Upper lobe of left lung (tissue), 4 donors: ENCODE measurements around the gene PIGV.

Experiments
- CTCF ChIP-seq, 6 experiments: fragments of 450-650 bp in 4 of 6; fragments of 200-600 bp in 2 of 6; sonication (generic) in 2 of 6; IDR thresholded peaks; one replicate each; pipeline ENCODE4 v1.5.1; 2016 to 2019; ENCODE audit warnings: antibody characterized with exemption in 6 of 6
- EP300 ChIP-seq, 4 donors: sonication (generic); formaldehyde crosslinking; IDR thresholded peaks; one replicate each; pipeline ENCODE4 v1.5.1; 2017; ENCODE audit warnings: antibody characterized with exemption in 4 of 4, control low read depth in 2 of 4
- POLR2A ChIP-seq, 4 donors: fragments of 450-650 bp; IDR thresholded peaks; one replicate each; pipeline ENCODE4 v1.5.1; 2016 to 2017; ENCODE audit warnings: antibody characterized with exemption in 4 of 4, mild to moderate bottlenecking in 2 of 4
- POLR2AphosphoS5 ChIP-seq, 2 donors: sonication (generic); formaldehyde crosslinking; IDR thresholded peaks; one replicate each; pipeline ENCODE4 v1.5.1; 2017; ENCODE audit warnings: antibody characterized with exemption in 2 of 2

GRCh38 chr1:26814893-26815292, 27.1 kb downstream of the PIGV start:
- no peak for TF ChIP-seq CTCF (IDR thresholded peaks at IDR 0.05)
- TF ChIP-seq POLR2A (IDR thresholded peaks at IDR 0.05): no peak
- no peak for TF ChIP-seq EP300 (IDR thresholded peaks at IDR 0.05)
- no peak for TF ChIP-seq POLR2AphosphoS5 (IDR thresholded peaks at IDR 0.05)
